GM19239 (cell line): Measurements from ENCODE around the gene CLNK.
A peak's percentile ranks its signal among the peaks of the same experiment; 100 is the strongest.

Experiments used
- DNase-seq: peaks from one replicate; pipeline ENCODE4 v3.0.0; 2011; ENCODE audit warnings: low spot score; ENCODE audit not compliant: insufficient read length
- FAIRE-seq: peaks from 2 replicates; lab custom pipeline; 2011; peaks lifted over from hg19 to GRCh38; lab: Jason Lieb, UNC

CLNK gene

GRCh38 chr4:10666616-10667015 is 18.0 kb downstream of the CLNK start:
- FAIRE-seq (no peak), DNase-seq (no peak)

- FAIRE-seq = peak; percentile 33
- DNase-seq = no peak
Measured at GRCh38 chr4:10664408-10664807, 20.2 kb downstream of the CLNK start.

GRCh38 chr4:10662937-10663336 is 21.6 kb downstream of the CLNK start:
- no peak for DNase-seq
- FAIRE-seq = no peak

GRCh38 chr4:10661047-10661446 is 23.5 kb downstream of the CLNK start:
- FAIRE-seq (no peak), DNase-seq (no peak)

- no peak for DNase-seq
- no peak for FAIRE-seq
Measured at GRCh38 chr4:10659251-10659650, 25.3 kb downstream of the CLNK start.

- no peak for DNase-seq
- FAIRE-seq = no peak
Measured at GRCh38 chr4:10656988-10657387, 27.6 kb downstream of the CLNK start.

GRCh38 chr4:10656420-10656819 is 28.1 kb downstream of the CLNK start:
- FAIRE-seq = no peak
- DNase-seq = no peak

GRCh38 chr4:10655968-10656367 is 28.6 kb downstream of the CLNK start:
- FAIRE-seq (no peak), DNase-seq (no peak)

GRCh38 chr4:10648479-10648878 is 36.1 kb downstream of the CLNK start:
- FAIRE-seq (no peak), DNase-seq (no peak)

- FAIRE-seq = no peak
- no peak for DNase-seq
Measured at GRCh38 chr4:10647846-10648245, 36.7 kb downstream of the CLNK start.

GRCh38 chr4:10643600-10644425 is 40.8 kb downstream of the CLNK start:
- FAIRE-seq = no peak
- DNase-seq = no peak

- peak; percentile 70 for FAIRE-seq
Measured at GRCh38 chr4:10640561-10641201, 43.9 kb downstream of the CLNK start.

GRCh38 chr4:10639664-10640063 is 44.9 kb downstream of the CLNK start:
- FAIRE-seq = no peak
- no peak for DNase-seq

More at GRCh38 chr4:10640561-10641201, 43.9 kb downstream of the CLNK start:
- no peak for DNase-seq

- FAIRE-seq (no peak), DNase-seq (no peak)
Measured at GRCh38 chr4:10639100-10639499, 45.5 kb downstream of the CLNK start.

- FAIRE-seq = no peak
- DNase-seq = no peak
Measured at GRCh38 chr4:10635091-10635490, 49.5 kb downstream of the CLNK start.

- no peak for FAIRE-seq
Measured at GRCh38 chr4:10629394-10629793, 55.2 kb downstream of the CLNK start.

GRCh38 chr4:10625131-10625530 is 59.4 kb downstream of the CLNK start:
- no peak for DNase-seq
- FAIRE-seq = no peak

More at GRCh38 chr4:10629394-10629793, 55.2 kb downstream of the CLNK start:
- DNase-seq = no peak

- FAIRE-seq (peak; percentile 78), DNase-seq (no peak)
Measured at GRCh38 chr4:10623862-10624261, 60.7 kb downstream of the CLNK start.

GRCh38 chr4:10623241-10623640 is 61.3 kb downstream of the CLNK start:
- DNase-seq (no peak), FAIRE-seq (no peak)

- DNase-seq (peak; percentile 16), FAIRE-seq (peak; percentile 42)
Measured at GRCh38 chr4:10622728-10623127, 61.8 kb downstream of the CLNK start.

GRCh38 chr4:10620935-10621488 is 63.6 kb downstream of the CLNK start:
- DNase-seq (no peak), FAIRE-seq (no peak)
